Measurements from ENCODE around the gene TOR3A. TPM values are rescaled to one million over a fixed set of nuclear protein-coding genes. Genes with fewer than 3 reads are reported as not detected.

TOR3A gene
- total RNA-seq, 1 donor from 2014 or later = 53.6 TPM

DNA sequence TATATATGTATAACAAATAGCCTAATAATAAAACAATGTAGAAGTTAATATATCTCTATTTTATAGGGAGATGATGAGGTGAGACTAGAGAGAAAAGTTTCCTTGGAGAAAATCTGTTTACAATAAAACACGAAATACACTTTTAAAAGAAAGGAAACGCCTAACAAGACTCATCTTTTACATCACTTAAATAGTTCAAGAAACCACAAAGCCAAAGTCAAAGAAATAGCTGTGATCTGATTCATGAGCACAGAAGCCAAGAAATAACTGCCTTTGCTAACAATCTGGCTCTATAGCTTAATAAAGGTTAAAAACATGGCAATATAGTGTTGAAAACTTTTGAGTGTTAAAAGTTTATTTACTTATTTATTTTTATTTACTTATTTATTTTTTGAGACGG lies 61.5 kb downstream of the TOR3A start:
- DNase-seq (ENCODE audit: low read depth) = peak; percentile 86
- Histone ChIP-seq H3K4me3 (ENCODE audit: low read depth, low read length) (no peak overlapping the region), H3K36me3 (ENCODE audit: control insufficient read depth, insufficient read depth, low read length) (no peaks in the 10 kb centered on the region), H3K27me3 (ENCODE audit: control insufficient read depth, insufficient read depth, low read length) (no peaks in the 10 kb centered on the region)
- TF ChIP-seq, protein P1, sequence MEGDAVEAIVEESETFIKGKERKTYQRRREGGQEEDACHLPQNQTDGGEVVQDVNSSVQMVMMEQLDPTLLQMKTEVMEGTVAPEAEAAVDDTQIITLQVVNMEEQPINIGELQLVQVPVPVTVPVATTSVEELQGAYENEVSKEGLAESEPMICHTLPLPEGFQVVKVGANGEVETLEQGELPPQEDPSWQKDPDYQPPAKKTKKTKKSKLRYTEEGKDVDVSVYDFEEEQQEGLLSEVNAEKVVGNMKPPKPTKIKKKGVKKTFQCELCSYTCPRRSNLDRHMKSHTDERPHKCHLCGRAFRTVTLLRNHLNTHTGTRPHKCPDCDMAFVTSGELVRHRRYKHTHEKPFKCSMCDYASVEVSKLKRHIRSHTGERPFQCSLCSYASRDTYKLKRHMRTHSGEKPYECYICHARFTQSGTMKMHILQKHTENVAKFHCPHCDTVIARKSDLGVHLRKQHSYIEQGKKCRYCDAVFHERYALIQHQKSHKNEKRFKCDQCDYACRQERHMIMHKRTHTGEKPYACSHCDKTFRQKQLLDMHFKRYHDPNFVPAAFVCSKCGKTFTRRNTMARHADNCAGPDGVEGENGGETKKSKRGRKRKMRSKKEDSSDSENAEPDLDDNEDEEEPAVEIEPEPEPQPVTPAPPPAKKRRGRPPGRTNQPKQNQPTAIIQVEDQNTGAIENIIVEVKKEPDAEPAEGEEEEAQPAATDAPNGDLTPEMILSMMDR (IDR thresholded peaks at IDR 0.05; ENCODE audit: insufficient read depth, low read length, poor library complexity, severe bottlenecking) = no peak

DNA sequence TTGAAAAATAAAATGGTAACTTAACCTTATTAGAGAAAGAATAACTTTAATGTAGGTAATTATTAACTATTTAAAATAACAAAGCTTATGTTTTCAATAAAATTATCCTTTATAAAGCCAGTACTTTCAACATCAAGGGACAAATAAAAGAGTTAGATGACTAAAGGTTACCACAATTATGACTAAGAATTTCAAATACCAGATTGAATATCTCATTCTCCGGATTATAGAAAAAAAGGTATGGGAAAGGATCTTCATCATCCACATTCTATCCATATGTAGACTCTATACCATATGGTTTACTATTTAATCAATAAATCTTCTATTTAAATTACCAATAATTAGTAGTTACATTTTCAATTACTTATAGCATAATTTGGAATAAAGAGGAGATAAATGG lies 62.8 kb downstream of the TOR3A start:
- H3K4me3 ChIP-seq (ENCODE audit: low read depth, low read length) = no peak overlapping the region
- DNase-seq (ENCODE audit: low read depth) = no peak
- TF ChIP-seq, protein P1 (IDR thresholded peaks at IDR 0.05; ENCODE audit: insufficient read depth, low read length, poor library complexity, severe bottlenecking) = no peak
- no peaks in the 10 kb centered on the region for H3K36me3 ChIP-seq (ENCODE audit: control insufficient read depth, insufficient read depth, low read length)
- H3K27me3 ChIP-seq (ENCODE audit: control insufficient read depth, insufficient read depth, low read length) = no peaks in the 10 kb centered on the region

DNA sequence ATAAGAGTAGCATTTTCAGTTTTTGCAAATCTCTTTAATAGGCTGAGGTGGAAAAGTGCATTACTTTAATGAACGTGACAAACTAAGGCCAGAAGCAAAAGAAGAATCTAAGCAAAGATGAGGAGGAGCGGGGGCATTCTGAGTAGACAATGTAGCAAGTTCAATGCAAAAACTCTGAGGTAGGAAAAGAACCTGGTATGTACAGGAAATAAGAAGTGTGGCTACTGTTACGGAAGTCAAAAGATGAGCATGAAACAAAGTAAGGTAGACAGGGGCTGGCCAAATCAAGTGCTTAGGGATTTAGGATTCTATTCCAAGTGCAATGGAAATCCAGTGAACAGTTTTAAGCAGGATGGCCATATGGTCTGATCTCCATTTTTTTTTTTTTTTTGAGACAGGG lies 63.7 kb downstream of the TOR3A start:
- DNase-seq (ENCODE audit: low read depth) = no peak
- no peaks in the 10 kb centered on the region for H3K27me3 ChIP-seq (ENCODE audit: control insufficient read depth, insufficient read depth, low read length)
- H3K4me3 ChIP-seq (ENCODE audit: low read depth, low read length) = no peak overlapping the region
- no peaks in the 10 kb centered on the region for H3K36me3 ChIP-seq (ENCODE audit: control insufficient read depth, insufficient read depth, low read length)
- TF ChIP-seq, protein P1 (IDR thresholded peaks at IDR 0.05; ENCODE audit: insufficient read depth, low read length, poor library complexity, severe bottlenecking) = no peak

Other genes with a start within 250 kb of the TOR3A start
- gene ANGPTL1, start 211.0 kb upstream of the TOR3A start, total RNA-seq = not detected in 2 replicates
- 21.2 and 27.5 TPM in 2 replicates for gene FAM20B, start 56.2 kb upstream of the TOR3A start, total RNA-seq
- gene ABL2, start 147.6 kb downstream of the TOR3A start, total RNA-seq = 45.8 and 47.4 TPM in 2 replicates
- 34.2 and 38.1 TPM in 2 replicates for gene SOAT1, start 211.7 kb downstream of the TOR3A start, total RNA-seq